Ovary (tissue), 3 donors: Measurements from ENCODE around the gene PTGES.

ENCODE experiments used
- CTCF ChIP-seq, 3 donors: fragments of 450-650 bp in 2 of 3; fragments of 200-600 bp in 1 of 3; IDR thresholded peaks; one replicate each; pipeline versions ENCODE4 v1.5.1 to v1.8.0; 2016 to 2022; ENCODE audit warnings: antibody characterized with exemption in 3 of 3, mild to moderate bottlenecking in 1 of 3
- EP300 ChIP-seq: sonication (generic); formaldehyde crosslinking; IDR thresholded peaks from one replicate; pipeline ENCODE4 v1.6.1; 2017; ENCODE audit warnings: antibody characterized with exemption
- POLR2A ChIP-seq: fragments of 450-650 bp; IDR thresholded peaks from one replicate; pipeline ENCODE4 v1.6.1; 2017; ENCODE audit warnings: antibody characterized with exemption, mild to moderate bottlenecking, moderate library complexity
- donor health status: DM: no; HTN: no; CAD: no.

DNA sequence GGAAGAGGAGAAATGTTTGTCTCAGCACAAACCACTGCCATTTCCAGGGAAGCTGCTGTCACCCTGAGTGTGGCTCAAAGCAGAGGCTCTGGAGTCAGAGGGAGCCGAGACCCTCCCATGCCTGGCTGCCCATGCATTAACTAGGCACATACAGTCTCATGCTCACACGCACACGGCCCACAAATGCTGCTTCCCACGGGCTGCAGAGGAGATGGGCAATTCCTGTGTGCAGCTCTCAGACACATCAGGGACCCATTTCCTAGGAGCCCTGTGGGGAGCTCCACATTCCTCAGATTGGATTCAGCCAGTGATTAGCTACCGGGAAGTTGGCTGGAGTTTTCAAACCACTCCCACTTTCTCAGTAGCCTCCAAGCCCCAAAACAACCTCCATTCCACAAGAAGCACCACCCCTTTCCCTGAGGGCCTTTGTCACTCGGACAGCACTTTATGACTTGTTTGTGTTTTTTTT is 9.1 kb upstream of the PTGES start:
- TF ChIP-seq CTCF (IDR thresholded peaks at IDR 0.05) = no peak
- no peak for TF ChIP-seq POLR2A
- no peak for TF ChIP-seq EP300
